Stomach (tissue), 9 donors: ENCODE measurements around the gene RAE1. TPM values are rescaled to one million over a fixed set of nuclear protein-coding genes. Genes with fewer than 3 reads are reported as not detected.
A peak's percentile ranks its signal among the peaks of the same experiment; 100 is the strongest.

ENCODE experiments used
- DNase-seq, 2 donors: peaks; one replicate each; pipeline versions ENCODE4 v3.0.0 to v3.0.0-alpha.2; 2013 to 2019
- H3K27ac ChIP-seq, 5 donors: fragments of 200-600 bp in 4 of 5; sonication (generic) in 4 of 5; one replicate each; pipeline ENCODE4 v1.5.1; 2013 to 2019; ENCODE audit warnings: mild to moderate bottlenecking in 1 of 5, moderate library complexity in 1 of 5
- H3K27me3 ChIP-seq, 3 donors: fragments of 200-600 bp; sonication (generic); one replicate each; pipeline ENCODE4 v1.5.1; 2017 to 2019; ENCODE audit warnings: mixed run types in 1 of 3
- H3K36me3 ChIP-seq, 4 donors: fragments of 200-600 bp; sonication (generic); 1 replicate in 3 of 4; 2 replicates in 1 of 4; pipeline ENCODE4 v1.5.1; 2016 to 2019
- H3K4me1 ChIP-seq, 4 donors: fragments of 200-600 bp; sonication (generic); one replicate each; pipeline ENCODE4 v1.5.1; 2016 to 2019
- H3K4me3 ChIP-seq, 4 donors: fragments of 200-600 bp; sonication (generic) in 3 of 4; one replicate each; pipeline ENCODE4 v1.5.1; 2016 to 2019; ENCODE audit warnings: mild to moderate bottlenecking in 1 of 4
- H3K9me3 ChIP-seq, 4 donors: fragments of 200-600 bp; sonication (generic); one replicate each; pipeline ENCODE4 v1.5.1; 2016 to 2019
- EP300 ChIP-seq: sonication (generic); formaldehyde crosslinking; IDR thresholded peaks from one replicate; pipeline ENCODE4 v1.6.1; 2017; ENCODE audit warnings: antibody characterized with exemption
- POLR2A ChIP-seq, 4 donors: fragments of 450-650 bp; IDR thresholded peaks; one replicate each; pipeline ENCODE4 v1.6.1; 2016; ENCODE audit warnings: antibody characterized with exemption in 4 of 4, control low read depth in 2 of 4, mild to moderate bottlenecking in 1 of 4, moderate library complexity in 1 of 4
- POLR2AphosphoS5 ChIP-seq, 3 donors: sonication (generic); formaldehyde crosslinking; IDR thresholded peaks; one replicate each; pipeline ENCODE4 v1.6.1; 2016; ENCODE audit warnings: antibody characterized with exemption in 3 of 3
- WGBS, 5 donors: extraction: QIAGEN DNeasy Blood & Tissue Kit in 3 of 5; methylation state at CpG; one replicate each; pipeline versions ENCODE4 v1.1.5 to v1.1.7; 2013 to 2018; 5-methylcytosine and 5-hydroxymethylcytosine counted together
- intact Hi-C: fragments of 100-400 bp; cut with DNase I; formaldehyde crosslinking; loops from one replicate; pipeline ENCODE4 v1.15.1; 2023; ENCODE audit warnings: low total_unique reads
- polyA plus RNA-seq, 3 donors: library from polyadenylated mRNA; stranded (reverse); fragments of 200-250 nt; gene quantifications; one replicate each; pipeline ENCODE4 v1.2.3, GENCODE V29; 2013
- total RNA-seq, 5 donors: library from RNA; depleted of rRNA; stranded (reverse); fragments of >200 nt; gene quantifications; one replicate each; pipeline versions ENCODE4 v1.1.0 to v1.2.3, GENCODE V29; 2014 to 2016
- TF ChIP-seq, protein P1 (sequence below), 7 experiments: fragments of 450-650 bp in 4 of 7; fragments of 200-600 bp in 3 of 7; sonication (generic) in 3 of 7; IDR thresholded peaks; one replicate each; pipeline ENCODE4 v1.5.1; 2016 to 2019; ENCODE audit warnings: antibody characterized with exemption in 7 of 7, control low read depth in 2 of 7, mild to moderate bottlenecking in 1 of 7
- donor health status: healthy with polysubstance abuse.
- donor health status: Bipolar disorder and iron deficiency.
- donor health status: healthy.

Gene RAE1
- total and polyA plus RNA-seq, 8 donors: 6.4 to 65.6 (median 15.2) TPM

DNA sequence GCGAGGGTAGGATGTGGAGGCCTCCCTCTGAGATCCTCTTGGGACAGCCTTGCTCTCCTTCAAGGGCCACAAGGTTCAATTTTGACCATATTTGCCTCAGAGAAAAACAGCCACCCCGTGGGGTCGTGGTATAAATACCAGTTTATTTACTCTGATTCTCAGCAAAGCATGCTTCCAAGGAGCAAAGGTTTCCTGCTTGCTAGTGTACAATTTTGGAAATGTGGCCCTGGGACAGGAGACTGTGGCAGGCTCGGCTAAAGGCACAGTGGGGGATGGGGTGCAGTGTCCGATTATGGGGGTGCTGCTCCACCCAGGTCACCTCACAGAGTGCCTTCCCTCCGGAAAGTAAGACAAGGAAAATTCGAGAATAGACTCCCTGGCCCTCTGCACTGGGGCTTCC is 71.2 kb downstream of the RAE1 start:
- Histone ChIP-seq H3K27me3 (peaks cover 0 to 13% (median 0%) of the 10 kb centered on the region in 3 donors), H3K36me3 (no peaks in the 10 kb centered on the region), H3K27ac (no peak overlapping the region), H3K9me3 (no peaks in the 10 kb centered on the region), H3K4me1 (peaks cover 0 to 6% (median 4%) of the 10 kb centered on the region in 4 donors), H3K4me3 (no peak overlapping the region)
- TF ChIP-seq POLR2AphosphoS5 (IDR thresholded peaks at IDR 0.05): no peak
- TF ChIP-seq POLR2A (IDR thresholded peaks at IDR 0.05): no peak
- no peak for TF ChIP-seq EP300
- TF ChIP-seq, protein P1, sequence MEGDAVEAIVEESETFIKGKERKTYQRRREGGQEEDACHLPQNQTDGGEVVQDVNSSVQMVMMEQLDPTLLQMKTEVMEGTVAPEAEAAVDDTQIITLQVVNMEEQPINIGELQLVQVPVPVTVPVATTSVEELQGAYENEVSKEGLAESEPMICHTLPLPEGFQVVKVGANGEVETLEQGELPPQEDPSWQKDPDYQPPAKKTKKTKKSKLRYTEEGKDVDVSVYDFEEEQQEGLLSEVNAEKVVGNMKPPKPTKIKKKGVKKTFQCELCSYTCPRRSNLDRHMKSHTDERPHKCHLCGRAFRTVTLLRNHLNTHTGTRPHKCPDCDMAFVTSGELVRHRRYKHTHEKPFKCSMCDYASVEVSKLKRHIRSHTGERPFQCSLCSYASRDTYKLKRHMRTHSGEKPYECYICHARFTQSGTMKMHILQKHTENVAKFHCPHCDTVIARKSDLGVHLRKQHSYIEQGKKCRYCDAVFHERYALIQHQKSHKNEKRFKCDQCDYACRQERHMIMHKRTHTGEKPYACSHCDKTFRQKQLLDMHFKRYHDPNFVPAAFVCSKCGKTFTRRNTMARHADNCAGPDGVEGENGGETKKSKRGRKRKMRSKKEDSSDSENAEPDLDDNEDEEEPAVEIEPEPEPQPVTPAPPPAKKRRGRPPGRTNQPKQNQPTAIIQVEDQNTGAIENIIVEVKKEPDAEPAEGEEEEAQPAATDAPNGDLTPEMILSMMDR (IDR thresholded peaks at IDR 0.05): no peak
- WGBS, 5 donors: 62 to 71% (median 67%) methylated on average over 7 of the region's 7 CpGs
- intact Hi-C loops: no loop called here
- no peak for DNase-seq

DNA sequence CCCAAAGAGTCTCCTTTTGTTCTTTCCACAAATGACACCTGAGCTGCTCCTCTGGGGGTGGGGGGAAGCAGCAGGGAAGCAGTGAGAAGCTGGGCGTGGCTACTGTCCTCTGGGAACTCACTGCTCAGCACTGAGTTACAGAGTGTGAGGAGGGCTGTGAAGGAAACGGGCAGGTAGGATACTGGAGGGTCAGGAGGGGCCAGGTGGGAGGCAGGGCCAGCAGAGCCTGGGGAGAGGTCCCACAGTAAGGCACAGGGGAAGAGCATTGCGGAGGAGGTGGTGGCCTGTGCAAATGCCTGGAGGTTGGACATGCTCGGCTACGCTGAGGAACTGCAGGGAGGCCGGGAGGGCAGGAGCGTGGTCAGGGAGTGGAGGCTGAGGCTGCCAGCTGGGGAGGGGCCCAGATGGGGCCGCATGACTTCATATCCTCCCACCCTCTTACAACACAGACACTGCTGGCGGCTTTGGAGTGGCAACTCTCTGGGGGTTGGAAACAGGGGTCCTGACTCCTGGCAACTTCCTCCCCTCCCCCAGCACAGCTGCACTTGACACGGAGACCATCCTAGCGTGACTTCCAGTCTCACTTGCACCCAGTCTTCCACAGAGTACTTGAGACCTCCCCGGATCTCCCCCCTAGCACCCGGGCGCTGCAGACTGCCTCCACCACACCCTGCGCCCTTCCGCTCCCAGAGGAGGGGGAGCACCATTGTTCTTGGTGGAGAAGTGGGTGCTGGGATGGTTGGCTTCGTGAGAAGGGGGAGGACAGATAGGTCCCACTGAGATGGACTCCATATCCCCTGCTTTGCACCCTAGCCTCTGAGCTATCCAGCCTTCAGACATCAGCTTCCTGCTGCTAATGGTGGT is 74.3 kb downstream of the RAE1 start:
- Histone ChIP-seq H3K27ac (no peak overlapping the region), H3K4me1 (peaks cover 0 to 12% (median 2%) of the 10 kb centered on the region in 4 donors)
- DNase-seq: peak in 1 of 2 donors; percentile 51

DNA sequence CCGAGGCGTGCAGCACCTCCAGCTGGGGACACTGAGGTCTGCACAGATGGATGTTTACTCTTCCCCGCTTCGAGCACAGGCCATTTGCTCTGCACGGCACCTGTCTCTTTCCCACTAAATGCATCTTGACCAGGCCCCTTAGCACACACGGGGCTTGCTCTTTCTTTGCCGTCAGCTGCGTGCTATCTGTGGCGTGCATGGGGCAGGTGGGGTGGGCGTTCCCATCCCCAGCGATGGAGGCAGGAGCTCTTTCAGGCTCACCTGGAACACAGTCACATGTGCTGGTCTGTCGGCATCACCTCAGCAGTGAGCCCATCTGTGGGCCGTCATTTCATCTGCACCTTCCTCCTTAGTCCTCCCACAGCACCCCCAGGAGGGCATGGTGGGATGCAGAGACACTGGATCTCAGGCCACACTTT is 75.2 kb downstream of the RAE1 start:
- H3K4me3 ChIP-seq: no peak overlapping the region
- H3K9me3 ChIP-seq: no peaks in the 10 kb centered on the region
- H3K27ac ChIP-seq: no peak overlapping the region
- 65 to 81% (median 74%) methylated on average over 11 to 13 of the region's 13 CpGs for WGBS, 5 donors
- peaks cover 0 to 12% (median 2%) of the 10 kb centered on the region in 4 donors for H3K4me1 ChIP-seq
- peak in 1 of 2 donors; percentile 54 for DNase-seq
- intact Hi-C loops: no loop called here
- peaks cover 0 to 3% (median 0%) of the 10 kb centered on the region in 3 donors for H3K27me3 ChIP-seq
- TF ChIP-seq EP300: no peak
- TF ChIP-seq POLR2A (IDR thresholded peaks at IDR 0.05): no peak
- TF ChIP-seq POLR2AphosphoS5 (IDR thresholded peaks at IDR 0.05): no peak
- TF ChIP-seq, protein P1 (IDR thresholded peaks at IDR 0.05): no peak
- no peaks in the 10 kb centered on the region for H3K36me3 ChIP-seq

More for the DNA sequence above, 74.3 kb downstream of the RAE1 start:
- 60 to 80% (median 67%) methylated on average over 17 of the region's 17 CpGs for WGBS, 5 donors
- intact Hi-C loops: no loop called here
- TF ChIP-seq POLR2A (IDR thresholded peaks at IDR 0.05): no peak
- TF ChIP-seq, protein P1 (IDR thresholded peaks at IDR 0.05): no peak
- no peak for TF ChIP-seq POLR2AphosphoS5 (IDR thresholded peaks at IDR 0.05)
- TF ChIP-seq EP300: no peak
- peaks cover 0 to 12% (median 0%) of the 10 kb centered on the region in 3 donors for H3K27me3 ChIP-seq
- H3K4me3 ChIP-seq: no peak overlapping the region
- H3K9me3 ChIP-seq: no peaks in the 10 kb centered on the region
- H3K36me3 ChIP-seq: no peaks in the 10 kb centered on the region

DNA sequence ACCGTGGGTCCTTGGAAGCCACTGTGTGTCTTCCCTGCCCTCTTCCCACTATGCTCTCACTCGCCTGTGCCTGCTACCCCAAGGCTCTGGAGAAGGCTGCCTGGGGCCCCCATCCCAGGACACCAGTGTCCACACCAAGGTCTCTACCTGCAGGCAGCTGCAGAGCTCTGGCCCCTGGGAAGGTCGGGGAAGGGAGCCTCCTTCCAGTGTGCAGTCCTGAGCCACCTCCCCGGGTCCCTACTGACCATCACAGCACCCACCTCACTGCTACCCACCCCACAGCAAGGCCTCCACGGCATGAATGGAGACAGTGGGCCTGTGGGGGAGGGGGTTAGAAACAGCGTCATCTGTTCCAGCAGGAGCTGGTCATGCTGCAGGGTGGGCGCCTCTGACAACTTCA is 75.8 kb downstream of the RAE1 start:
- Histone ChIP-seq H3K27me3 (no peaks in the 10 kb centered on the region), H3K4me3 (no peak overlapping the region), H3K36me3 (no peaks in the 10 kb centered on the region), H3K9me3 (no peaks in the 10 kb centered on the region), H3K4me1 (peaks cover 0 to 15% (median 2%) of the 10 kb centered on the region in 4 donors), H3K27ac (no peak overlapping the region)
- TF ChIP-seq EP300 (no peak), POLR2AphosphoS5 (IDR thresholded peaks at IDR 0.05) (no peak), POLR2A (IDR thresholded peaks at IDR 0.05) (no peak)
- TF ChIP-seq, protein P1 (IDR thresholded peaks at IDR 0.05): no peak
- DNase-seq: no peak
- WGBS, 5 donors: 76 to 93% (median 80%) methylated on average over 5 to 7 of the region's 7 CpGs
- intact Hi-C loops: no loop called here
